Frontal cortex (tissue), 4 donors: ENCODE measurements around the gene CELSR1. TPM values are rescaled to one million over a fixed set of nuclear protein-coding genes. Genes with fewer than 3 reads are reported as not detected.

Experiments used
- DNase-seq, 2 donors: peaks; one replicate each; pipeline ENCODE4 v3.0.0; 2012; ENCODE audit warnings: low spot score in 2 of 2
- FAIRE-seq: peaks from 2 replicates; lab custom pipeline; 2012; peaks lifted over from hg19 to GRCh38; lab: Jason Lieb, UNC
- total RNA-seq: library from RNA; depleted of rRNA; stranded (reverse); fragments of >200 nt; gene quantifications from one replicate; pipeline ENCODE4 v1.2.3, GENCODE V29; 2014
- donor health status: control.
- donor health status: control.
- donor health status: control.

The CELSR1 gene
- total RNA-seq, 1 donor from 2014 or later, result 2.0 TPM

- FAIRE-seq (no peak), DNase-seq (no peak)
Observed at GRCh38 chr22:46432164-46433068, 105.0 kb downstream of the CELSR1 start.

- DNase-seq, result no peak
- FAIRE-seq, result no peak
Observed at GRCh38 chr22:46430961-46431838, 106.2 kb downstream of the CELSR1 start.

GRCh38 chr22:46429325-46429853 lies 108.0 kb downstream of the CELSR1 start:
- DNase-seq (no peak), FAIRE-seq (no peak)

- DNase-seq (no peak), FAIRE-seq (no peak)
Observed at GRCh38 chr22:46428602-46429324, 108.7 kb downstream of the CELSR1 start.

GRCh38 chr22:46428171-46428570 lies 109.2 kb downstream of the CELSR1 start:
- no peak for DNase-seq
- FAIRE-seq, result no peak

GRCh38 chr22:46425016-46425415 lies 112.4 kb downstream of the CELSR1 start:
- DNase-seq, result no peak
- FAIRE-seq, result no peak

- no peak for DNase-seq
- no peak for FAIRE-seq
Observed at GRCh38 chr22:46424496-46424895, 112.9 kb downstream of the CELSR1 start.

- DNase-seq, result no peak
Observed at GRCh38 chr22:46422896-46423295, 114.5 kb downstream of the CELSR1 start.

GRCh38 chr22:46421267-46421666 lies 116.2 kb downstream of the CELSR1 start:
- DNase-seq, result no peak
- FAIRE-seq, result no peak

More at GRCh38 chr22:46422896-46423295, 114.5 kb downstream of the CELSR1 start:
- FAIRE-seq, result no peak

GRCh38 chr22:46419754-46420571 lies 117.5 kb downstream of the CELSR1 start:
- FAIRE-seq (no peak), DNase-seq (no peak)

- DNase-seq (no peak), FAIRE-seq (no peak)
Observed at GRCh38 chr22:46418827-46419226, 118.6 kb downstream of the CELSR1 start.

- DNase-seq, result no peak
- no peak for FAIRE-seq
Observed at GRCh38 chr22:46417769-46418168, 119.7 kb downstream of the CELSR1 start.

GRCh38 chr22:46416891-46417580 lies 120.4 kb downstream of the CELSR1 start:
- DNase-seq (no peak), FAIRE-seq (no peak)

GRCh38 chr22:46416520-46416871 lies 120.9 kb downstream of the CELSR1 start:
- FAIRE-seq, result no peak
- no peak for DNase-seq

- no peak for FAIRE-seq
- DNase-seq, result no peak
Observed at GRCh38 chr22:46415776-46416519, 121.5 kb downstream of the CELSR1 start.

GRCh38 chr22:46414704-46415103 lies 122.7 kb downstream of the CELSR1 start:
- FAIRE-seq (no peak), DNase-seq (no peak)

GRCh38 chr22:46413725-46414379 lies 123.6 kb downstream of the CELSR1 start:
- FAIRE-seq, result no peak
- DNase-seq, result no peak
